Measurements from ENCODE around the gene SALL1.

GRCh38 chr16:51165043-51165442 lies 14.0 kb upstream of the SALL1 start:
- no peak for TF ChIP-seq POLR2AphosphoS5 (IDR thresholded peaks at IDR 0.05; ENCODE audit: low read depth, low read length)
- no peak for TF ChIP-seq POLR2A (IDR thresholded peaks at IDR 0.05; ENCODE audit: low read depth, low read length)
